AG04449 (cell line): ENCODE results near the gene ROCK2.

Experiments used
- CTCF ChIA-PET: fragments of 350-600 bp; formaldehyde crosslinking; extraction: SDS; loops from one replicate; lab custom pipeline; 2021; ENCODE audit warnings: antibody characterized with exemption; lab: Yijun Ruan, JAX
- POLR2A ChIA-PET: fragments of 400-600, 350-600 bp; formaldehyde crosslinking; extraction: SDS; loops from one replicate; lab custom pipeline; 2020; ENCODE audit warnings: antibody characterized with exemption, inconsistent platforms; lab: Yijun Ruan, JAX
- DNase-seq: peaks from one replicate; pipeline ENCODE4 v3.0.0-alpha.2; 2010; ENCODE audit warnings: low read depth, low spot score
- H3K4me3 ChIP-seq: 2 replicates; pipeline ENCODE4 v1.5.1; 2011; ENCODE audit warnings: low read depth, mild to moderate bottlenecking, control low read depth, low read length
- CTCF ChIP-seq: IDR thresholded peaks from one replicate; pipeline ENCODE4 v1.5.1; 2011; ENCODE audit warnings: mild to moderate bottlenecking, moderate library complexity, low read length, control low read depth, inconsistent platforms; ENCODE audit not compliant: insufficient read depth; ENCODE audit errors: missing control alignments

Gene ROCK2

GRCh38 chr2:11326677-11327211 lies 17.7 kb downstream of the ROCK2 start:
- no peak for TF ChIP-seq CTCF
- ChIA-PET CTCF (interaction anchor here (0.8 to 2.1 kb wide), 4 partner anchors 12 to 85 kb away, joined by 3 to 6 read pairs (median 4); no protein-coding TSS in a partner anchor), POLR2A (no interaction called here)
- DNase-seq, result no peak
- no peak overlapping the region for H3K4me3 ChIP-seq

GRCh38 chr2:11325961-11326676 lies 18.3 kb downstream of the ROCK2 start:
- no peak for DNase-seq
- ChIA-PET POLR2A (no interaction called here), CTCF (interaction anchor here (0.6 to 2.1 kb wide), 4 partner anchors 16 to 121 kb away, joined by 3 to 6 read pairs (median 4); no protein-coding TSS in a partner anchor)
- TF ChIP-seq CTCF, result no peak
- no peak overlapping the region for H3K4me3 ChIP-seq

GRCh38 chr2:11321847-11322246 lies 22.6 kb downstream of the ROCK2 start:
- no peak for TF ChIP-seq CTCF
- ChIA-PET CTCF (interaction anchor here (0.8 to 1.3 kb wide), 2 partner anchors 53 to 90 kb away, joined by 3 read pairs; no protein-coding TSS in a partner anchor), POLR2A (no interaction called here)
- DNase-seq, result no peak
- H3K4me3 ChIP-seq, result no peak overlapping the region

GRCh38 chr2:11320698-11321492 lies 23.5 kb downstream of the ROCK2 start:
- TF ChIP-seq CTCF, result no peak
- ChIA-PET POLR2A (interaction anchor here (1.1 kb wide), 1 partner anchor 54 kb away, joined by 3 read pairs; no protein-coding TSS in a partner anchor), CTCF (interaction anchor here (0.9 to 1.3 kb wide), 4 partner anchors 15 to 91 kb away, joined by 3 to 4 read pairs (median 3); no protein-coding TSS in a partner anchor)
- no peak overlapping the region for H3K4me3 ChIP-seq
- no peak for DNase-seq

GRCh38 chr2:11319939-11320338 lies 24.5 kb downstream of the ROCK2 start:
- ChIA-PET POLR2A (interaction anchor here (1.1 kb wide), 1 partner anchor 55 kb away, joined by 3 read pairs; no protein-coding TSS in a partner anchor), CTCF (interaction anchor here (1.0 to 1.2 kb wide), 3 partner anchors 20 to 85 kb away, joined by 3 to 4 read pairs (median 3); no protein-coding TSS in a partner anchor)
- no peak overlapping the region for H3K4me3 ChIP-seq
- no peak for TF ChIP-seq CTCF
- peak; percentile 49 for DNase-seq
